Tibial artery (tissue), 4 donors: ENCODE results near the gene H1-8.
"Not testable (repeated sequence)": the region's sequence is repeated elsewhere in the genome, so short reads cannot be mapped to it uniquely, and the experiment has no call there.

Experiments
- DNase-seq, 2 donors: peaks; one replicate each; pipeline ENCODE4 v3.0.0-alpha.2; 2019
- H3K27ac ChIP-seq, 2 donors: fragments of 200-600 bp; sonication (generic) in 1 of 2; 1 replicate in 1 of 2; 2 replicates in 1 of 2; pipeline ENCODE4 v1.5.1; 2018 to 2019; ENCODE audit warnings: mild to moderate bottlenecking in 1 of 2
- H3K27me3 ChIP-seq, 2 donors: fragments of 200-600 bp; sonication (generic) in 1 of 2; one replicate each; pipeline versions ENCODE4 v1.5.1 to v1.6.0; 2016 to 2019
- H3K36me3 ChIP-seq, 3 donors: fragments of 200-600 bp; sonication (generic) in 2 of 3; one replicate each; pipeline ENCODE4 v1.5.1; 2016 to 2019; ENCODE audit warnings: mild to moderate bottlenecking in 2 of 3
- H3K4me1 ChIP-seq, 4 donors: fragments of 200-600 bp; sonication (generic) in 2 of 4; 1 replicate in 3 of 4; 2 replicates in 1 of 4; pipeline ENCODE4 v1.5.1; 2016 to 2019
- H3K4me3 ChIP-seq, 2 donors: fragments of 200-600 bp; sonication (generic) in 1 of 2; 1 replicate in 1 of 2; 2 replicates in 1 of 2; pipeline ENCODE4 v1.5.1; 2018 to 2019; ENCODE audit warnings: mild to moderate bottlenecking in 2 of 2
- H3K9me3 ChIP-seq, 3 donors: fragments of 200-600 bp; sonication (generic) in 1 of 3; one replicate each; pipeline ENCODE4 v1.5.1; 2016 to 2019
- CTCF ChIP-seq, 2 experiments: fragments of 200-600 bp in 1 of 2; fragments of 450-650 bp in 1 of 2; IDR thresholded peaks; one replicate each; pipeline ENCODE4 v1.5.1; 2017 to 2019; ENCODE audit warnings: antibody characterized with exemption in 2 of 2, mild to moderate bottlenecking in 1 of 2, moderate library complexity in 1 of 2
- intact Hi-C: fragments of 100-400 bp; cut with DNase I; formaldehyde crosslinking; loops from one replicate; pipeline ENCODE4 v1.15.0; 2023; ENCODE audit warnings: low total_unique reads

H1-8 gene

GRCh38 chr3:129539206-129539605, 3.8 kb upstream of the H1-8 start:
- Histone ChIP-seq H3K27me3 (no peaks in the 10 kb centered on the region), H3K4me3 (no peak overlapping the region), H3K9me3 (no peaks in the 10 kb centered on the region), H3K36me3 (no peaks in the 10 kb centered on the region), H3K4me1 (peaks cover 0 to 16% (median 1%) of the 10 kb centered on the region in 4 donors), H3K27ac (no peak overlapping the region)
- no peak for TF ChIP-seq CTCF (IDR thresholded peaks at IDR 0.05)
- intact Hi-C loops = no loop called here
- DNase-seq = no peak

DNA sequence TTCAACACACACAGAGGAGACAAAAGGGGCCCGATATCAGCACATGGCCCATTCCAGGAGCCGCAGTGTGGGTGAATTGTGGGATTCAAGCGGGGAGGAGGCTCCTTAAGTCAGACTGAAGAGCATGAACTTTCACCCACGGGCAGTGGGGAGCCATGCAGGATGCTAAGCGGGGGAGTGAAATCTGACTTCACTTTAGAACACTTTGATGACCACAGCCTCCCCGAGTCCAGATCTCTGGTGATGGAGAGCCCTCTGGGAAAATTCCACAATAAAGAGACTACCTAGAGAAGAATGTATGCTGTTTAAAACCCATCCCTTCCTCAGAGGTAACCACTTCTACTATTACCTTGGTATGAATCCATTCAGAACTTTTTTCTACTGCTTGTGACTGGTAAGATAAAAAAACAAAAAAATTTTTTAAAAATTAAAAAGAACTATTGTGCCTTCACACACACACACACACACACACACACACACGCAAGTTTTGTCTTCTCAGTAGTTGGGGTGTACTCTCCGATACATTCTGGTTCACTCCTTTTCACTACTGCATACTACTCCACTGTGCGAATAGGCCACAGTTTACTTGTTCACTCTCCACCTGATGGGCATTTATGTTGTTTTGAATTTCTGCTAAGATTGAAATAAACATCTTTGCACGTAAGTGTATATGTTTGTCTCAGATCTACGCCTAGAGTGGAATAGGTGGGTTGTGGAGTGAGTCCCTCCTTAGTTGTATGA, 2.0 kb upstream of the H1-8 start:
- H3K4me3 ChIP-seq = no peak overlapping the region
- no peak for TF ChIP-seq CTCF (IDR thresholded peaks at IDR 0.05)
- no peak for DNase-seq
- H3K4me1 ChIP-seq = peaks cover 0 to 5% (median 0%) of the 10 kb centered on the region in 4 donors
- H3K27me3 ChIP-seq = no peaks in the 10 kb centered on the region
- no peaks in the 10 kb centered on the region for H3K36me3 ChIP-seq
- intact Hi-C loops = no loop called here
- no peaks in the 10 kb centered on the region for H3K9me3 ChIP-seq
- no peak overlapping the region for H3K27ac ChIP-seq

- TF ChIP-seq CTCF (IDR thresholded peaks at IDR 0.05) = no peak
- no peak for DNase-seq
- H3K4me3 ChIP-seq = no peak overlapping the region
- H3K9me3 ChIP-seq = no peaks in the 10 kb centered on the region
- intact Hi-C loops = no loop called here
- no peak overlapping the region for H3K27ac ChIP-seq
- no peaks in the 10 kb centered on the region for H3K4me1 ChIP-seq
- no peaks in the 10 kb centered on the region for H3K36me3 ChIP-seq
- H3K27me3 ChIP-seq = no peaks in the 10 kb centered on the region
Observed at GRCh38 chr3:129542747-129543146, 228 bp upstream of the H1-8 start.

GRCh38 chr3:129543999-129544398, 1.0 kb downstream of the H1-8 start:
- DNase-seq = no peak
- no peaks in the 10 kb centered on the region for H3K9me3 ChIP-seq
- no peak for TF ChIP-seq CTCF (IDR thresholded peaks at IDR 0.05)
- no peaks in the 10 kb centered on the region for H3K36me3 ChIP-seq
- H3K27ac ChIP-seq = no peak overlapping the region
- no peaks in the 10 kb centered on the region for H3K27me3 ChIP-seq
- intact Hi-C loops = no loop called here
- H3K4me1 ChIP-seq = no peaks in the 10 kb centered on the region
- H3K4me3 ChIP-seq = no peak overlapping the region

DNA sequence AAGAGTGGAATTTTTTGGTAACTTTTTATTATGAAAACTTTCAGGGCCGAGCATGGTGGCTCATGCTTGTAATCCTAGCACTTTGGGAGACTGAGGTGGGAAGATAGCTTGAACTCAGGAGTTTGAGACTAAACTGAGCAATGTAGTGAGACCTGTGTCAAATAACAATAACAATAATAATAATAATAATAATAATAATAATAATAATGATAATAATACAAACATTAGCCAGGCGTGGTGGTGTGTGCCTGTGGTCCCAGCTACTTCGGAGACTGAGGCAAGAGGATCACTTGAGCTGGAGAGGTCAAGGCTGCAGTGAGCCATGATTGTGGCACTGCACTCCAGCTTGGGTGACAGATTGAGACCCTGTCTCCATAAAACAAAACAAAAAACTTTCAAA, 3.0 kb downstream of the H1-8 start:
- H3K36me3 ChIP-seq, H3K27me3 ChIP-seq, H3K4me1 ChIP-seq, intact Hi-C loops, DNase-seq, H3K27ac ChIP-seq, H3K4me3 ChIP-seq, H3K9me3 ChIP-seq: not testable (repeated sequence)

DNA sequence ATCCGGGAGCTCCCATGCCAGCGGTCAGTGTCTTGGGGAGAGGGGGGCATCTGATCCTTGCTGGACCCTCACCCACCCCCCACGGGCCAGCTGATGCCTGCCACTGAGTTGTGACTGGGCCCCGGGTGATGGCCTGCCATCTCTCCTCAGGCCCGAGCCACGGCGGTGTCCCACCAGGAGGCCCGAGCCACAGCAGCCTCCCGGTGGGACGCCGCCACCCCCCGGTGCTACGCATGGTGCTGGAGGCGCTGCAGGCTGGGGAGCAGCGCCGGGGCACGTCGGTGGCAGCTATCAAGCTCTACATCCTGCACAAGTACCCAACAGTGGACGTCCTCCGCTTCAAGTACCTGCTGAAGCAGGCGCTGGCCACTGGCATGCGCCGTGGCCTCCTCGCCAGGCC, 4.3 kb downstream of the H1-8 start:
- no peak for TF ChIP-seq CTCF (IDR thresholded peaks at IDR 0.05)
- peaks cover 0 to 4% (median under 1%) of the 10 kb centered on the region in 4 donors for H3K4me1 ChIP-seq
- no peaks in the 10 kb centered on the region for H3K36me3 ChIP-seq
- H3K4me3 ChIP-seq = no peak overlapping the region
- intact Hi-C loops = no loop called here
- H3K9me3 ChIP-seq = no peaks in the 10 kb centered on the region
- H3K27me3 ChIP-seq = no peaks in the 10 kb centered on the region
- H3K27ac ChIP-seq = no peak overlapping the region
- no peak for DNase-seq
